AG04449 (cell line): ENCODE results near the gene SLC38A3.

Source experiments
- CTCF ChIA-PET: fragments of 350-600 bp; formaldehyde crosslinking; extraction: SDS; loops from one replicate; lab custom pipeline; 2021; ENCODE audit warnings: antibody characterized with exemption; lab: Yijun Ruan, JAX
- POLR2A ChIA-PET: fragments of 400-600, 350-600 bp; formaldehyde crosslinking; extraction: SDS; loops from one replicate; lab custom pipeline; 2020; ENCODE audit warnings: antibody characterized with exemption, inconsistent platforms; lab: Yijun Ruan, JAX
- DNase-seq: peaks from one replicate; pipeline ENCODE4 v3.0.0-alpha.2; 2010; ENCODE audit warnings: low read depth, low spot score
- H3K4me3 ChIP-seq: 2 replicates; pipeline ENCODE4 v1.5.1; 2011; ENCODE audit warnings: low read depth, mild to moderate bottlenecking, control low read depth, low read length
- CTCF ChIP-seq: IDR thresholded peaks from one replicate; pipeline ENCODE4 v1.5.1; 2011; ENCODE audit warnings: mild to moderate bottlenecking, moderate library complexity, low read length, control low read depth, inconsistent platforms; ENCODE audit not compliant: insufficient read depth; ENCODE audit errors: missing control alignments

The SLC38A3 gene

GRCh38 chr3:50237754-50238548 is 32.9 kb downstream of the SLC38A3 start:
- DNase-seq: no peak
- peak overlapping the region; percentile 83 for H3K4me3 ChIP-seq
- CTCF ChIA-PET: interaction anchor here (1.9 to 47.4 kb wide), 4 partner anchors 10 to 46 kb away, joined by 6 to 1609 read pairs (median 20); partner anchors contain the start of genes GNAT1, LSMEM2 and SEMA3B
- TF ChIP-seq CTCF: no peak
- POLR2A ChIA-PET: interaction anchor here (0.6 to 1.6 kb wide), 4 partner anchors 9 to 21 kb away, joined by 3 to 7 read pairs (median 4); no protein-coding TSS in a partner anchor

GRCh38 chr3:50238549-50239026 is 33.5 kb downstream of the SLC38A3 start:
- H3K4me3 ChIP-seq: peak overlapping the region; percentile 83
- POLR2A ChIA-PET: interaction anchor here (0.6 to 1.6 kb wide), 4 partner anchors 8 to 22 kb away, joined by 3 to 7 read pairs (median 4); no protein-coding TSS in a partner anchor
- CTCF ChIA-PET: interaction anchor here (1.9 to 47.4 kb wide), 4 partner anchors 11 to 47 kb away, joined by 6 to 1609 read pairs (median 20); partner anchors contain the start of genes GNAT1, LSMEM2 and SEMA3B
- no peak for TF ChIP-seq CTCF
- no peak for DNase-seq

GRCh38 chr3:50239649-50240048 is 34.6 kb downstream of the SLC38A3 start:
- H3K4me3 ChIP-seq: no peak overlapping the region; the same call in 1 of the 2 replicates
- no peak for DNase-seq
- ChIA-PET CTCF (interaction anchor here (1.9 to 47.4 kb wide), 4 partner anchors 12 to 48 kb away, joined by 6 to 1609 read pairs (median 72); partner anchors contain the start of genes GNAT1, LSMEM2 and SEMA3B), POLR2A (no interaction called here)
- no peak for TF ChIP-seq CTCF

GRCh38 chr3:50241163-50241562 is 36.1 kb downstream of the SLC38A3 start:
- ChIA-PET POLR2A (interaction anchor here (0.8 to 1.3 kb wide), 2 partner anchors 23 to 100 kb away, joined by 3 to 4 read pairs; partner anchors contain the start of gene RASSF1), CTCF (interaction anchor here (0.6 to 47.4 kb wide), 4 partner anchors 13 to 102 kb away, joined by 3 to 1609 read pairs (median 72); partner anchors contain the start of genes GNAT1, LSMEM2 and SEMA3B)
- DNase-seq: no peak
- no peak for TF ChIP-seq CTCF
- H3K4me3 ChIP-seq: no peak overlapping the region

GRCh38 chr3:50241713-50242380 is 36.8 kb downstream of the SLC38A3 start:
- CTCF ChIA-PET: interaction anchor here (0.6 to 47.4 kb wide), 5 partner anchors 8 to 102 kb away, joined by 3 to 1609 read pairs (median 18); partner anchors contain the start of genes GNAT1, LSMEM2 and SEMA3B
- DNase-seq: no peak
- POLR2A ChIA-PET: interaction anchor here (0.8 to 1.3 kb wide), 2 partner anchors 23 to 99 kb away, joined by 3 to 4 read pairs; partner anchors contain the start of gene RASSF1
- no peak for TF ChIP-seq CTCF
- H3K4me3 ChIP-seq: no peak overlapping the region
